CD4-positive, alpha-beta T cell treated with Interleukin-2 at 100 ng/mL for 4 hours (primary cell): Measurements from ENCODE around the gene CAMKK2.
"Not testable (repeated sequence)": the region's sequence is repeated elsewhere in the genome, so short reads cannot be mapped to it uniquely, and the experiment has no call there.

Experiments used
- DNase-seq: peaks from one replicate; pipeline ENCODE4 v3.0.0-alpha.2; 2020; ENCODE audit warnings: low spot score

The CAMKK2 gene

DNA sequence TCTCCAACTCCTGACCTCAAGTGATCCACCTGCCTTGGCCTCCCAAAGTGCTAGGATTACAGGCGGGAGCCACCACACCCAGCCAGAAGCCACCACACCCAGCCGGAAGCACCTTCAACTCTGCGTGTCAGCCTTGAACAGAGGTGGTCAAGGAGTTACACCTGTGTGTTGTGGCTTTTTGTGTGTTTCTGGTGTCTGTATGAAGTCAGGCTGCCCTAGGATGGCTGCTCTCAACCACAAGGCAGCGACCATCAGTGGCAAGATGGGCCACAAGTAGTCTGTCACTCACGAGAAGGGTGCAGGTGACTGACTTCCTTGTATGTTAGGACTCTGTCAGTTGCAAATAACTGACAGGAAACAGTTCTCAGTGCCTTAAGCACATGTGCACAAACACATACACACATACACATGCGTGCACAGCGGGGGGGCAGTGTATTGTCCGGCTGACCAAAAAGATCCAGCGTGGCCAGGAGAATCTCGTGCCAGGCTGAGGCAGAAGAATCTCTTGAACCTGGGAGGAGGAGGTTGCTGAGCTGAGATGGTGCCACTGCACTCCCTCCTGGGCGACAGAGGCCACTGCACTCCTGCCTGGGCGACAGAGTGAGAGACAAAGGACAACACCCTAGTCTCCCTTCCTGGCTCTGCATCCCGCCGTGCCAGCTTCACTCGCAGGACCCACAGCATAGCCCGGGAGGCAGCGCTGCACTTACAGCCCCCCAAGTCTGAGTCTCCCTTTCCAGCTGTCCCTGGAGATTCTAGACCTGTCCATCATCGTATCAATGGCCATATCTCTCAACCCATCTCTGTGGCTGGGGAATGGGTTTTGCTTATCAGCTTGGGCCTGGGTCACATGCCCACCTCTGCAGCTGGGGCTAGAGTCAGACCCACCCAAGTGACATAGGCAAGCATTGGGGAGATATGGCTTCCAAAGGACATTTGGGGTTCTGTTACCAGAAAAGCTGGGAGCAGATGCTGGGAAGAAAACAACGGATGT, 72.9 kb downstream of the CAMKK2 start:
- DNase-seq = peak; percentile 44

DNA sequence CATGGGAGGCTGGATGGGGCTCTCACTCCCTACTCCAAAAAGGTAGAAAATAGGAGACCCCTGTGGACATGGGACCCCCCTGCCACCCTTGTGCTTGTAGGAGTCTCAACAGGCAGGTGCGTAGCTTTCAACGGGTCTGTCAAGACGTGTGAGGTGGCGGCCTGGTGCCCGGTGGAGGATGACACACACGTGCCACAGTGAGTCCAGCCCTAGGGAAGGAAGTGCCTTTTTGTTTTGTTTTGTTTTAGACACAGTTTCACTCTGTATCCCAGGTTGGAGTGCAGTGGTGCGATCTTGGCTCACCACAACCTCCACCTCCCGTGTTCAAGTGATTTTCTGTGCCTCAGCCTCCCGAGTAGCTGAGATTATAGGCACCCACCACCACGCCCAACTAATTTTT, 73.7 kb downstream of the CAMKK2 start:
- peak; percentile 19 for DNase-seq

DNA sequence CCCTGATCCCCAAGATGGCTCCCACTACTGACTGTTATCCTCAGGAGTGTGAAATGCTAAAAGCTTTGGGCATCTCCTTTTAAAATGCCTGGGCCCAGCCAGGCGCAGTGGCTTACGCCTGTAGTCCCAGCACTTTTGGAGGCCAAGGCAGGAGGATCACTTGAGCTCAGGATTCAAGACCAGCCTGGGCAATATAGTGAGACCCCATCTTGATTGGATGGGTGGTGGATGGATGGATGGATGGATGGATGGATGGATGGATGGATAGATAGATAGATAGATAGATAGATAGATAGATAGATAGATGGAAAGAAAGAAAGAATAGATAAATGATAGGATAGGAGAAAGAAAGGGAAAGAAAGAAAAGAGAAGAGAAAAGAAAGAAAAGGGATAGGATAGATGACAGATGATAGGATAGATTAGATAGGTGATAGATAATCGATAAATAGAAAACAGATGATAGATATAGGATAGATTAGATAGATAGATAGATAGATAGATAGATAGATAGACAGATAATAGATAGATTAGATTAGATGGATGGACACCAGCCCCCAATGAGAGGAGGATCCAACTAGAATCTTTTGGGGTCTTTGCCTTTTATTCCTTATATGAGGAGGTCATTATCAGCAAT, 77.0 kb downstream of the CAMKK2 start:
- no peak for DNase-seq

DNA sequence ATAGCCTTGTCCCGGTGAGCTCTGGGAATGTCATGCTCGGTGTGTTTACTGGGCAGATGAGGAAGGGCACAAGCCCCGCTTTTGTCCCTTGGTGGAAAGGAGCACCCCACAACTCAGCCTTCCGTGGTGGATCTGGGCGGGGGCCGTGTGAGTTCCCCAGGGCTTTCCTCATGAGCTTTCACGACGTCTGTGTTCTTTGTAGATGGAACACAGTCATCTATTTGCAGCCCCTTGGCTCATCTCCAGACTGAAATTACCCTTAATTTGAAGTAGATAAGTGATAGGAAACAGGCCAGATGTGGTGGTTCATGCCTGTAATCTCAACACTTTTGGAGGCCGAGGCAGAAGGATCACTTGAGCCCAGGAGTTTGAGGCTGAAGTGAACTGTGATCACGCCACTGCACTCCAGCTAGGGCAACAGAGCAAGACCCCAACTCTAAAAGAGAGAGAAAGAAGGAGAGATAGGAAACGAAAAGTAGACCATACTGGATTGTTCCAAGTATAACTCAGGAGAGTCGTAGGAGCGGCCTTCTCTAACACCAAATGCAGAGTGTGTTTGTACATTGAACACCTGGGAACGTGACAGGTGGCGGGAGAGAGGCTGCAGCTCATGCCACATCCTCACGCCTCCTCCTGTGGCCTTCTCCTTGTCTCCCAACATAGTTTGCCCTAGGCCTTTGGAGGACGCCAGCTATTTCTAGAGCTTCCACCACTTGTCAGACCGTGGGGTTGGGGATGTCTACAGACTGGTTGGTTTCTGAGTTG, 77.7 kb downstream of the CAMKK2 start:
- no peak for DNase-seq

DNA sequence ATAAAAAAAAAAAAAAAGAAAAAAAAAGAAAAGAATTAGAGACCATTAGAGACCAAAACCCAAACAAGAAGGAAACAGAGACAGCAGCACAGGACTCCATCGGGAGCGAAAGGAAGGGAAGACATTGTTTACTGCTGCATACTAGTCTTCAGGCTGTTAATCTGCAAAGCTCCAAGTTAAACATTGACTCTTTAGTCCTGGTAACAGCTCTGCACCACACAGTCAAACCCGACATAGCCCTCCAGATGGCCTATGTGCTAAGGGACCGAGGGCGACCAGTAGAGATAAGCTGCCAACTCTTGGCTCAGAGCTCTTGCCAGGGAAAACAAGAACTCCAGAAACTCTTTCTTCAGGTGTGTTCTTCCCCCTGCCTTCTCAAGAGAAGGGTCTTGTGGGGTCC, 78.7 kb downstream of the CAMKK2 start:
- DNase-seq = no peak

DNA sequence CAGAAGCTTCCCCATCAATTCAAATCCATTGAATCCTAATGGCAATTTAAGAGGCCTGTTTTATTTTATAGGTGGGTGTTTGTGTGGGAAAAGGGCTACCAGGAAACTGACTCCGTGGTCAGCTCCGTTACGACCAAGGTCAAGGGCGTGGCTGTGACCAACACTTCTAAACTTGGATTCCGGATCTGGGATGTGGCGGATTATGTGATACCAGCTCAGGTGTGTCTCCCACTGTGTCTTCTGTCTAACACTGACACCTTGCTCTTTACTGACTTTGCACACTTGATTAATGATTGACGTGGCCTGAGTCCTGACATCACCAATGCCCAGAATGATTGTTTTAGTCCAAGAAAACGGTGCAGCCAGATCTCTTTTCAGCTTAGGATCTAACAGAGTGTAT, 79.4 kb downstream of the CAMKK2 start:
- no peak for DNase-seq

DNA sequence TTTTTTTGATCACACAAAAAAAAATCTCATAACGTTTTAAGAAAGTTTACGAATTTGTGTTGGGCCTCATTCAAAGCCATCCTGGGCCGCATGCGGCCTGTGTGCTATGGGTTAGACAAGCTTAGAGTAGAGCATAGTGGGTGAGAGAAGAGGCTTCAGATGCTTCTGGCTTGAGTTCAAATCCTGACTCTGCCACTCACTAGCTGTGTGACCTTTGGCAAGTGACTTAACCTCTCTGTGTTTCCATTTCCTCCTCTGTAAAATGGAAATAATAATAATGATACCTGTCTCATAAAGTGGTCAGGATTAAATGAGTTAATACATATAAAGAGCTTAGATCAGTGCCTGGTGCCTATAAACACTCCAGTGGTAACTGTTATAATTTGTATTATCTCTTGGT, 80.4 kb downstream of the CAMKK2 start:
- DNase-seq = no peak

DNA sequence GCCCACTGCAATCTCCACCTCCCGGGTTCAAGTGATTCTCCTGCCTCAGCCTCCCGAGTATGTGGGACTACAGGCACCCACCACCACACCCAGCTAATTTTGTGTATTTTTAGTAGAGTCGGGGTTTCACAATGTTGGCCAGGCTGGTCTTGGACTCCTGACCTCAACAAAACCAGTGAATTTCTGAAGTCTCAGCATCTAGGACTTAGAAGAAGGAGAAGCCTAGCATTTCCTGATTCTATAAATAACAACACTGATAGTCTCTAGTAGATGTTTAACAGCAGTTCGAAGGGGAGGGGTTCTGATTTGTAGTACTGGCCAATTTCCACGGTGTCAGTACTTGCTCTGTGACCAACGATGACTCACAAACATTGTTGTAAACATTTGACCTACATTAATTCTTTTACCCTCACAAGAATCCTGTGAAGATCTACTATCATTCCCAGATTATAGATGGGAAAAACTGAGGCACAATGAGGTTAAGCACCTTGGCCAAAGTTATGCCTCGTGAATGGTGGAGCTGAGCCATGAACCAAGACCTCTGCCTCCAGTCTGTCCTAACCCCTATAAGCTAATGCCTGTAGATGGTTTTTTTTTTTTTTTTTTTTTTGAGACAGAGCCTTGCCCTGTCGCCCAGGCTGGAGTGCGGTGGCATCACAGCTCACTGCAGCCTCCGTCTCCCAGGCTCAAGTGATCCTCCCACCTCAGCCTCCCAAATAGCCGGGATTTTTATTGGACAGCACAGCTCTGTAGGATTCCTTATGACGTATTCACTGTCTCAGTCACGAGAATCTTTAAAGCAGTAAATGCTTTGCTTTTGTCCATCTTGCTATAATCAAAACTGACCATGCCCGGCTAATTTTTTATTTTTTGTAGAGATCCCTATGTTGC, 81.4 kb downstream of the CAMKK2 start:
- peak; percentile 56 for DNase-seq

DNA sequence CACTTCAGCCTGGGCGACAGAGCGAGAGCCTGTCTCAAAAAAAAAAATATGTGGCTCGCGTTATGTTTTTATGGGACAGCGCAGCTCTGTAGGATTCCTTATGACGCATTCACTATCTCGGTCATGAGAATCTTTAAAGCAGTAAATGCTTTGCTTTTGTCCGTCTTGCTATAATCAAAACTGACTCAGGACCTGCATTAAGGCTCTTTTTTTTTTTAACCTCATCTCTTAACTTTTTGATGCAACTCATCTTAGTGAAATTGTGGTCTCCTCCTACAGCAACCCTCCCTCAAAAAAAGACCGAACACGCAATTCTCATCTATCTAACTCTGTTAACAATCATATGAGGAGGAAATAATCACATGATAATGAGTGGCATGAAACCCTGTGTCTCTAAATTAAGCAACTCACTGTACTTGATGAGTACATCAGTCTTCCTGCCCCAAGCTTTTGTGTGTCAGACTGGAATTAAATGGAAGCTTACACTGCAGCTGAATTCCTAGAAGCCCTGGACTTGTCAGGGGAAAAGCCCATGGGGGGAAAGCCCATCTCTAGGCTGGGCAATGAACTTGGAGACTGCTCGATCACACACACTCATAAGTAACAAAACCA, 82.2 kb downstream of the CAMKK2 start:
- peak; percentile 73 for DNase-seq

DNA sequence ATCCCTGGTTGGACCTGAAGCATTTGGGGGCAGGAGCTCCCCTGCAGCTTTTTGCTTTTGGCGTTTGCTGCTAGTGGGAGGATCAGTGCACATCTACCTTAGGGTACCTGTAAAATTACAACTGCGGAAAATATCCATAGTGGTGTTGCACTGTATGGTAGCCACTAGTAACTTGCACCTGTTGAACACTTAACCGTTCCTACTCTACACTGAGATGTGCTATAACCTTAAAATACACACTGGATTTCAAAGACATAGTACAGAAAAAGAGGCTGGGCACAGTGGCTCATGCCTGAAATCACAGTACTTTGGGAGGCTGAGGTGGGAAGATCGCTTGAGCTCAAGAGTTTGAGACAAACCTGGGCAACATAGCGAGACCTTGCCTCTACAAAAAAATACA, 83.6 kb downstream of the CAMKK2 start:
- no peak for DNase-seq

DNA sequence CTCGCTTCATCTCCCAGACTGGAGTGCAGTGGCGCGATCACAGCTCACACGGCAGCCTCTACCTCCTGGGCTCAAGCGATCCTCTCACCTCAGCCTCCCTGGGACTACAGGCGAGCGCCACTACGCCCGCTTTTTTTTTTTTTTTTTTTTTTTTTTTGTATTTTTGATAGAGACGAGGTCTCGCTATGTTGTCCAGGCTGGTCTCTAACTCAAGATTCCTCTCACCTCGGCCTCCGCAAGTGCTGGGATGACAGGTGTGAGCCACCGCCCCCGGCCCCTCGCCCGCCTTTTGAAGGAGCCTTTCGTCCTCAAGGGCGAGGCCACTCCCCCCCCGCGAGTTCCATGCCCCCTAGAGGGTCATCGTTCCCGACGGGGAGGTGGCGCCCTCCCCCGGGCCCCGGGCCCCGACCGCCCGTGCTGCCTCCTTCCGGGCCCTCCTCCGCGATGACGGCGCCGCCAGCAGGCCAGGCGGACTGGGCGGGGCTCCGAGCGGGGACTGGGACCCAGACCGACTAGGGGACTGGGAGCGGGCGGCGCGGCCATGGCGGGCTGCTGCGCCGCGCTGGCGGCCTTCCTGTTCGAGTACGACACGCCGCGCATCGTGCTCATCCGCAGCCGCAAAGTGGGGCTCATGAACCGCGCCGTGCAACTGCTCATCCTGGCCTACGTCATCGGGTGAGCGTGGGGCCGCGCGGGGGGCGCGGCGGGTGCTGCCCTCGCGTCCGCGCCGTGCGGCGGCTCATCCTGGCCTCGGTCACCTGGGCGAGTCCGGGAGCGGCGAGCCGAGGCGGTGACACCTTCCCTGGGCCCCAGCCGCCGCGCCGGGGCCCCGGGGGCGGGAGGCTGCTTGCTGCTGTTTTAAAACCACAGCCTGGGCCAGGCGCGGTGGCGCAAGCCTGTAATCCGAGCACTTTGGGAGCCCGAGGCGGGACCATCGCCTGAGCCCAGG, 86.6 kb downstream of the CAMKK2 start, which contains the start of gene P2RX4:
Gene P2RX4, plus strand, starts transcription at position 506 of the 949 bp plus-strand sequence. Its CDS starts 36 bp downstream, at position 542.
- DNase-seq = peak; percentile 85

DNA sequence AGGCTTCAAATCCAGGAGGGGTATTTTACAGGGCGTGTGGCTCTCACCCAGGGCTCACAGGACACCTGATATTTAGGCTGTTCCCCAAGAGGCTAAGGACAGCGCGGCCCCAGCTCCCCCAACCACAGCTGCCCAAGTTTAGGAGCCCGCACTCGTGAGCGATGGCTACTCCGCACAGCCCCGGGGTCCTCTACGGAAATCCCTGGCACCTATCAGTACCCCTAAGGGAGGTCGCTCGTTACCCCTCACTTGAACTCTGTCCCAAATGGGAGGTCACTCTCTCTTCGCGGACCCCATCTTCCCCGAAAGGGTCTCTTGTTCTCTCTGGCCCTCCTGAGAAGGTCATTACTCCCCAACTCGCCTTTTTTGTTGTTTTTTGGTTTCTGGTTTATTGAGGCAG, 87.3 kb downstream of the CAMKK2 start:
- no peak for DNase-seq

DNA sequence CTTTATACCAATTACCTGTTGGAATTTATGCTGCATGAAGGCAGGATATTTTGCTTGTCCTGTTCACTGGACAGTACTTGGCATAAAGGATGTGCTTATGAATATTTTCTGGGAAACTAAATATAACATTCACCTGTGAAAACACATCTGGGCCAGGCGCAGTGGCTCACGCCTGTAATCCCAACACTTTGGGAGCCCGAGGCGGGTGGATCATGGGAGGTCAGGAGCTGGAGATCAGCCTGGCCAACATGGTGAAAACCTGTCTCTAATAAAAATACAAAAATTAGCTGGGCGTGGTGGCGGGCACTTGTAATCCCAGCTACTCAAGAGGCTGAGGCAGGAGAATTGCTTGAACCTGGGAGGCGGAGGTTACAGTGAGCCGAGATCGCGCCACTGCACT, 87.9 kb downstream of the CAMKK2 start:
- DNase-seq = not testable (repeated sequence)

DNA sequence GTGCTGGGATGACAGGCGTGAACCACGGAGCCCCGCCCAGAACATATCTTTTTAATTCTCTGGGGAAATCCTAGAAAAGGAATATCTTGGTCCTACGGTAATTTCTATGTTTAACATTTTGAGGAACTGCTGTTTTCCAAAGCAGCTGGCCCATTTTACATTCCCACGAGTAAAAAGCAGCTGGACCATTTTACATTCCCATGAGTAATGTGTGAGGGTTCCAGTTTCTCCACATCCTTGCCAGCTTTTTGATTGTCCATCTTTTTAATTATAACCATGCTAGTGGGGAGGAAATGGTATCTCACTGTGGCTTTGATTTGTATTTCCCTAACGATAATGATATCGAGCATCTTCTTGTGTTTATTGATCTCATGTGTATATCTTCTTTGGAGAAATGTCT, 91.0 kb downstream of the CAMKK2 start:
- no peak for DNase-seq

DNA sequence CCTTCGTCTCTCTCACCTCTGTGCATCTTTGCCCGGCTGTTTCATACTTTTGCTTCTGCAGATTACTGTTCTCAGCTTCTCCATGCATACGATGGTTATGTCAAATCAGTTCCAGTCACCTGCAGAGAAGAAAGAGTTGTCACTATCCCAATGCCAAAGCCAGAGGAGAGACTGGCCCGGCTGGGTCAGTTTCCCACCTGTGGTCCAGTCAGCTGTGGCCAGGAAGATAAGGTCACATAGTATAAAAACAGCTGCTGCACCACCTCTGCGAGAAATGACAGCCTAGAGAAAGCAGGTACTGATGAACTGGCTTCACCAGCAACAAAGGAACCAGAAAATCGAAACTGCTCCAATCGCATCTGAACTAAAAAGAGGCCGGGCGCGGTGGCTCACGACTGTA, 93.0 kb downstream of the CAMKK2 start:
- no peak for DNase-seq

DNA sequence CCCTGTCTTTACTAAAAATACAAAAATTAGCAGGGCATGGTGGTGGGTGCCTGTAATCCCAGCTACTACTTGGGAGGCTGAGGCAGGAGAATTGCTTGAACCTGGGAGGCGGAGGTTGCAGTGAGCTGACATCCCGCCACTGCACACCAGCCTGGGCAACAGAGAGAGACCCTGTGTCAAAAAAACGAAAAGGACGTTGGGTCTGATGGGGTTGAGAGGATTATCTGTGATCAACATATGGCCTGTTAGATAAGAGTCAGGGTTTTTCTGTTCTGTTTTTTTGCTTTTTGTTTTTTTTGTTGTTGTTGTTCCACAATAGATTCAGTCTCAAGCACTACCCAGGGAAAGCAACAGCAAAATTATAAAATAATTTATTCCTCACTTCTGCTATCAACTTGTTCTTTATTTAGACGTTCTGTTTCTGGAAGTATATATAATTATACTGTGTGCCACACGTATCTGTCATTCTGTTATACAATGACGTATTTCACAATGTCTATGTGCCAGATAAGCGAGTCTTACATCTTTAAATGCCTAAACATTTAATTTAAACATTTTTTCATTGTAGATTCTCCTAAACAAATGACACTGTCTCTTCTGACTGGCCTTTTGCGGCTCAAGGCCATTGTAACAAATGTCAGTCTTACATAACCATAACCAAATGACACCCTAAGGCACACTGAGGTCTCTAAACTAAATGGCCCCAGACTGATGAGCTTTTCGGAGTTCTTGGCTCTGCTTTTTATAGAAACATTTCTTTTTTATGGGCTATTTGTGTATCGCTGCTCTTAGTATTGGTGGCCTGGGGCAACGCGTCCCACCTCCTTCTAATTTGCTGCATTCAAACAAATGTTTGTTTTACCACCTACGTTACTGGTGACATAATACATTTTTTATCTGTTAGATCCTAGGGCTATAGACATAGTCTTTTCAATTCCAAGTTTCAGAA, 93.8 kb downstream of the CAMKK2 start:
- no peak for DNase-seq

DNA sequence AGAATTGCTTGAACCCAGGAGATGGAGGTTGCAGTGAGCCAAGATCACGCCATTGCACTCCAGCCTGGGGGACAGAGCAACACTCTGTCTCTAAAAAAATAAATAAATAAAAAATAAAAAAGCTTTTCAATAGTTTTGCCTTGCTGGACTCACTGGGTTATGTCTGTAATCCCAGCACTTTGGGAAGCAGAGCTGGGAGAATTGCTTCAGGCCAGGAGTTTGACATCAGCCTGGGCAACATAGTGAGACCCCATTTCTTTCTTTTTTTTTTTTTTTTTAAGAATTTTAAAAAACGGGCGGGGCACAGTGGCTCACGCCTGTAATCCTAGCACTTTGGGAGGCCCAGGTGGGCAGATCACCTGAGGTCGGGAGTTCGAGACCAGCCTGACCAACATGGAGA, 95.4 kb downstream of the CAMKK2 start:
- DNase-seq = not testable (repeated sequence)

DNA sequence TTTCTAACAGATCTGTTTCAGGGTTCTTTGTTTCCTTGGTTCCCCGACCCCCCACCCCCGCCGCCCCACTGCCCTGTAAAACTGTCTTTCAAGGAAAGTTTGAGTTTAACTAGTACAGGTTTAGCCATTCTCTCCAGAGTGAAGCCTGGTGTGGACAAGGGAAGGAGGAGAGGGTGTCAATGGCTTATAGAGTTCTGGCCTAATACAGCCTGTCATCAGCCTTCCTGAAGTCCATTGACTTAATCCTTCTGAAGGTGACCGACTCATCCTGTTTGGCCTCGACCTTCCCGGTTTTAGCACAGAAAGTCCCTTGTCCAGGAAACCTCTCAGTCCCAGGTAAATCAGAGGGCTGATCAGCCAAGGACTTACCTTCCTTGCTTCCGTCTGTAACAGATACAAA, 97.6 kb downstream of the CAMKK2 start:
- DNase-seq = no peak

DNA sequence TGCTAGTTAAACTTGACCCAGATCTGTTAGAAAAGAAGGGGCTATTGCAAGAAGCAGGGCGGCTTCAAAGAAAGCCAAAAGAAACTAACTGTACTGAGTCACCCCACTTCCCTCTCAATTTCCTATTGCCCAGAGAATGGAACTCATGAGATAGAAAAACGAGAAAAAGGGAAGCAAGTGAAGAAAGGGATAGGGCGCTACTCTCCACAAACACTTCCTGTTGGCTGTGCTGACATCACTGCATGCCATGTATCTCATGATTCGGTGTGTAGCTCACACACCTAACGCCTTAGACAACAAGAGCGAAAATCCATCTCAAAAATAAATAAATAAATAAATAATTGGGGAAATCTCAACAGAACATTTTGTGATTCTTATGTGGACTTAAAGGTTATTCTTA, 99.6 kb downstream of the CAMKK2 start:
- DNase-seq = no peak
